ENCODE results near the gene LETM1.

- no peak for TF ChIP-seq CTCF (conservative IDR thresholded peaks at IDR 0.05; ENCODE audit: low read depth in 2 of 2)
- no peak for TF ChIP-seq POLR2AphosphoS5 (IDR thresholded peaks at IDR 0.05; ENCODE audit: low read depth)
Observed at GRCh38 chr4:1771555-1772305, 84.2 kb downstream of the LETM1 start.

Measured in GM23338 (cell line).